Left ventricle myocardium inferior (tissue), 1 donor: ENCODE results near the gene GNB1L. TPM values are rescaled to one million over a fixed set of nuclear protein-coding genes. Genes with fewer than 3 reads are reported as not detected.

Experiments
- DNase-seq: peaks from one replicate; pipeline ENCODE4 v3.0.0-alpha.2; 2020
- H3K27ac ChIP-seq: fragments of 200-600 bp; replicated peaks from 2 replicates; pipeline ENCODE4 v1.8.0; 2021
- H3K27me3 ChIP-seq: fragments of 200-600 bp; 2 replicates; pipeline ENCODE4 v1.8.0; 2021; ENCODE audit warnings: low read depth
- H3K36me3 ChIP-seq: fragments of 200-600 bp; 2 replicates; pipeline ENCODE4 v1.8.0; 2021
- H3K4me1 ChIP-seq: fragments of 200-600 bp; 2 replicates; pipeline ENCODE4 v1.8.0; 2021
- H3K4me3 ChIP-seq: fragments of 200-600 bp; 2 replicates; pipeline ENCODE4 v1.8.0; 2021; ENCODE audit warnings: mild to moderate bottlenecking, moderate library complexity
- H3K9me3 ChIP-seq: fragments of 200-600 bp; replicated peaks from 2 replicates; pipeline ENCODE4 v1.8.0; 2021
- CTCF ChIP-seq: fragments of 200-600 bp; IDR thresholded peaks from 2 replicates; pipeline ENCODE4 v1.8.0; 2021; ENCODE audit warnings: antibody characterized with exemption, mild to moderate bottlenecking, borderline replicate concordance
- intact Hi-C: fragments of 100-400 bp; cut with micrococcal nuclease; formaldehyde crosslinking; loops from one replicate; pipeline ENCODE4 v1.11.0; 2022
- total RNA-seq: library from RNA; stranded (reverse); fragmentation: NEBNext Ultra II Directional; extraction: Animal tissue kit (Norgen Biotek cat#: 25700); gene quantifications from one replicate; pipeline ENCODE4 v1.2.1, GENCODE V29; 2021
- donor health status: DM: no; HTN: yes; CAD: no; lungs with severe emphysema.

GNB1L gene
- total RNA-seq, 1 donor from 2014 or later, result 2.9 TPM

GRCh38 chr22:19869497-19870152 lies 15.0 kb upstream of the GNB1L start:
- Histone ChIP-seq H3K27me3 (no peaks in the 10 kb centered on the region), H3K4me1 (peaks cover 11% of the 10 kb centered on the region), H3K9me3 (no peaks in the 10 kb centered on the region), H3K27ac (no peak overlapping the region), H3K36me3 (no peaks in the 10 kb centered on the region), H3K4me3 (no peak overlapping the region)
- no peak for DNase-seq
- intact Hi-C loops, result no loop called here
- TF ChIP-seq CTCF, result no peak

GRCh38 chr22:19868773-19869471 lies 14.2 kb upstream of the GNB1L start:
- intact Hi-C loops, result no loop called here
- peak; percentile 6 for DNase-seq
- no peaks in the 10 kb centered on the region for H3K9me3 ChIP-seq

GRCh38 chr22:19868333-19868732 lies 13.7 kb upstream of the GNB1L start:
- intact Hi-C loops, result no loop called here
- no peak for TF ChIP-seq CTCF
- Histone ChIP-seq H3K27me3 (no peaks in the 10 kb centered on the region), H3K4me3 (no peak overlapping the region), H3K4me1 (no peaks in the 10 kb centered on the region), H3K36me3 (no peaks in the 10 kb centered on the region), H3K27ac (no peak overlapping the region), H3K9me3 (no peaks in the 10 kb centered on the region)
- DNase-seq, result no peak

More at GRCh38 chr22:19868773-19869471, 14.2 kb upstream of the GNB1L start:
- Histone ChIP-seq H3K4me3 (no peak overlapping the region), H3K27ac (no peak overlapping the region), H3K27me3 (no peaks in the 10 kb centered on the region), H3K36me3 (no peaks in the 10 kb centered on the region), H3K4me1 (peaks cover 4% of the 10 kb centered on the region)
- TF ChIP-seq CTCF, result no peak

GRCh38 chr22:19867617-19868016 lies 12.9 kb upstream of the GNB1L start:
- peak; percentile 4 for DNase-seq
- no peak overlapping the region for H3K27ac ChIP-seq
- intact Hi-C loops, result no loop called here
- H3K4me1 ChIP-seq, result no peaks in the 10 kb centered on the region
- no peak for TF ChIP-seq CTCF
- H3K9me3 ChIP-seq, result no peaks in the 10 kb centered on the region
- no peaks in the 10 kb centered on the region for H3K36me3 ChIP-seq
- no peaks in the 10 kb centered on the region for H3K27me3 ChIP-seq
- H3K4me3 ChIP-seq, result no peak overlapping the region

GRCh38 chr22:19866665-19867009 lies 12.0 kb upstream of the GNB1L start:
- Histone ChIP-seq H3K36me3 (no peaks in the 10 kb centered on the region), H3K27ac (no peak overlapping the region), H3K27me3 (no peaks in the 10 kb centered on the region), H3K9me3 (no peaks in the 10 kb centered on the region), H3K4me3 (no peak overlapping the region), H3K4me1 (no peaks in the 10 kb centered on the region)
- no peak for DNase-seq
- intact Hi-C loops, result no loop called here
- no peak for TF ChIP-seq CTCF
